Measurements from ENCODE around the gene HECW1.

DNA sequence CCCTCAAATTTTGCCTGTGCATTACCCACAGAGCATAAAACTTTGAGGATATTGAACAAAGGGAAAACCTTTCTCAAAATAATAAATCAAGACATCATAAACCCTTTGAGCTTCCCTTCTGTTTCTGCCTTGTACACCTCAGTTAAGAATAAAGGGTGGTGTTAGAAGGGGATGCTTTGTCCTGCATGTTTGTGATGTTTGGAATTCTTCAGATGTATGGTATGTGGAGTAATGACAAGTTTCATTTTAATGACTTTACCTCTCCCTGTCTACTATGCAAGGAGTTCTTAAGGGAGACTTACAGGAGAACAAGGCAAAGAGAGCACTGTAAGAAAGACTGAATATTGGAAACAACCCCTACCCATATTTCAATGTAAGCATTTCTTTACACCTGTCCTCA lies 99.2 kb downstream of the HECW1 start:
- TF ChIP-seq, protein P1, sequence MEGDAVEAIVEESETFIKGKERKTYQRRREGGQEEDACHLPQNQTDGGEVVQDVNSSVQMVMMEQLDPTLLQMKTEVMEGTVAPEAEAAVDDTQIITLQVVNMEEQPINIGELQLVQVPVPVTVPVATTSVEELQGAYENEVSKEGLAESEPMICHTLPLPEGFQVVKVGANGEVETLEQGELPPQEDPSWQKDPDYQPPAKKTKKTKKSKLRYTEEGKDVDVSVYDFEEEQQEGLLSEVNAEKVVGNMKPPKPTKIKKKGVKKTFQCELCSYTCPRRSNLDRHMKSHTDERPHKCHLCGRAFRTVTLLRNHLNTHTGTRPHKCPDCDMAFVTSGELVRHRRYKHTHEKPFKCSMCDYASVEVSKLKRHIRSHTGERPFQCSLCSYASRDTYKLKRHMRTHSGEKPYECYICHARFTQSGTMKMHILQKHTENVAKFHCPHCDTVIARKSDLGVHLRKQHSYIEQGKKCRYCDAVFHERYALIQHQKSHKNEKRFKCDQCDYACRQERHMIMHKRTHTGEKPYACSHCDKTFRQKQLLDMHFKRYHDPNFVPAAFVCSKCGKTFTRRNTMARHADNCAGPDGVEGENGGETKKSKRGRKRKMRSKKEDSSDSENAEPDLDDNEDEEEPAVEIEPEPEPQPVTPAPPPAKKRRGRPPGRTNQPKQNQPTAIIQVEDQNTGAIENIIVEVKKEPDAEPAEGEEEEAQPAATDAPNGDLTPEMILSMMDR (IDR thresholded peaks at IDR 0.05) = no peak
- no peak for TF ChIP-seq POLR2A (IDR thresholded peaks at IDR 0.05)
